Effector memory CD4-positive, alpha-beta T cell (primary cell): Measurements from ENCODE around the gene JAK1.
A peak's percentile ranks its signal among the peaks of the same experiment; 100 is the strongest.
"Not testable (repeated sequence)": the region's sequence is repeated elsewhere in the genome, so short reads cannot be mapped to it uniquely, and the experiment has no call there.

Experiments used
- DNase-seq, 3 donors: peaks; one replicate each; pipeline ENCODE4 v3.0.0-alpha.2; 2020
- H3K27ac ChIP-seq: 2 replicates; pipeline ENCODE4 v1.7.0; 2013; ENCODE audit warnings: mild to moderate bottlenecking, low read length, moderate library complexity; ENCODE audit not compliant: insufficient read depth, poor library complexity, severe bottlenecking
- H3K27me3 ChIP-seq: replicated peaks from 2 replicates; pipeline ENCODE4 v1.7.0; 2013; ENCODE audit warnings: mild to moderate bottlenecking, low read length; ENCODE audit not compliant: insufficient read depth, control insufficient read depth, poor library complexity, severe bottlenecking
- H3K36me3 ChIP-seq: 2 replicates; pipeline ENCODE4 v1.7.0; 2013; ENCODE audit warnings: mild to moderate bottlenecking, low read length, moderate library complexity; ENCODE audit not compliant: control insufficient read depth, insufficient read depth
- H3K4me1 ChIP-seq: 2 replicates; pipeline ENCODE4 v1.7.0; 2013; ENCODE audit warnings: low read length, mild to moderate bottlenecking; ENCODE audit not compliant: control insufficient read depth, insufficient read depth, poor library complexity, severe bottlenecking
- H3K4me3 ChIP-seq: 2 replicates; pipeline ENCODE4 v1.7.0; 2013; ENCODE audit warnings: low read length, low read depth, mild to moderate bottlenecking; ENCODE audit not compliant: insufficient read depth, poor library complexity, severe bottlenecking
- H3K9me3 ChIP-seq: 2 replicates; pipeline ENCODE4 v1.7.0; 2013; ENCODE audit warnings: mild to moderate bottlenecking, low read length, moderate library complexity; ENCODE audit not compliant: control insufficient read depth

Gene JAK1

DNA sequence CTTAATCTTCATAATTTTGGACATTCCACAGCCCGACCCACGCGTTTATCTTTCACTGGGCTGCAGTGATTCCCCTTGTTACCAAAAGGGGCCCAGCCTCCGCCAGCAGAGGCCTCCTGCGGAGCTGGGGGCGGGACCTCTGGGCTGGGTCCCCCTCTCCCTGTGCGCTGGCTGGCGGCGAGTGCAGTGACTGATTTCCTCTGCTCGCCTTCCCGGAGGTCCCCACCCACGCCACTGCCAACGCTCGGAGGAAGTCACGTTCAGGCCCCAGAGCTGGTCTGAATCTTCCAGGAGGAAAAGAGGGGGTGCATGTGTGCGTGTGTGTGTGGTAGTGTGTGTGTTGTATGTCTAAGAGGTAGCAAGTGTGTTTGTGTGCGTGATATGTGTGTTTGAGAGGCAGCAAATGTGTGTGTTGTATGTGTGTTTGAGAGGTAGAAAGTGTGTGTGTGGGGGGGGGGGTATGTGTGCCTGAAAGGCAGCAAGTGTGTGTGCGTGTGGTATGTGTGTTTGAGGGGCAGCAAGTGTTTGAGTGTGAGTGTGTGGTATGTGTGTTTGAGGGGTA, 35.0 kb upstream of the JAK1 start:
- no peaks in the 10 kb centered on the region for H3K27me3 ChIP-seq
- H3K36me3 ChIP-seq, result no peaks in the 10 kb centered on the region
- no peaks in the 10 kb centered on the region for H3K9me3 ChIP-seq
- peak; percentile 53 to 59 (median 55) for DNase-seq
- peak overlapping the region; percentile 77 for H3K4me3 ChIP-seq
- H3K4me1 ChIP-seq, result peaks cover 27% of the 10 kb centered on the region
- peak overlapping the region; percentile 17 for H3K27ac ChIP-seq

DNA sequence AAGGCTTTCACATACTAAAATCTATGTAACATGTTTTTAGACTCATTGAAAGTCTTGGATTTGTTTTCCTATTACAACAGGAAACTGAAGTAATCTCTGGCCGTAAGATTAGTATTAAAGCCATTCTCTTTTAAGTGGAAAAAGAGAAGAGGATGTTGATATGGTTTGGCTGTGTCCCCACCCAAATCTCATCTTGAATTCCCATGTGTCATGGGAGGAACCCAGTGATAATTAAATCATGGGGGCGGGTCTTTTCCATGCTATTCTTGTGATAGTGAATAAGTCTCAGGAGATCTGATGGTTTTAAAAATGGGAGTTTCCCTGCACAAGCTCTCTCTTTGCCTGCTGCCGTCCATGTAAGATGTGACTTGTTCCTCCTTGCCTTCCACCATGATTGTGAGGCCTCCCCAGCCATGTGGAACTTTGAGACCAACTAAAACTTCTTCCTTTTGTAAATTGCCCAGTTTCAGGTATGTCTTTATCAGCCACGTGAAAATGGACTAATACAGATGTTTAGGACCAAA, 32.1 kb upstream of the JAK1 start:
- DNase-seq, H3K4me3 ChIP-seq, H3K36me3 ChIP-seq, H3K27me3 ChIP-seq, H3K9me3 ChIP-seq, H3K27ac ChIP-seq: not testable (repeated sequence)
- peaks cover 27% of the 10 kb centered on the region for H3K4me1 ChIP-seq

DNA sequence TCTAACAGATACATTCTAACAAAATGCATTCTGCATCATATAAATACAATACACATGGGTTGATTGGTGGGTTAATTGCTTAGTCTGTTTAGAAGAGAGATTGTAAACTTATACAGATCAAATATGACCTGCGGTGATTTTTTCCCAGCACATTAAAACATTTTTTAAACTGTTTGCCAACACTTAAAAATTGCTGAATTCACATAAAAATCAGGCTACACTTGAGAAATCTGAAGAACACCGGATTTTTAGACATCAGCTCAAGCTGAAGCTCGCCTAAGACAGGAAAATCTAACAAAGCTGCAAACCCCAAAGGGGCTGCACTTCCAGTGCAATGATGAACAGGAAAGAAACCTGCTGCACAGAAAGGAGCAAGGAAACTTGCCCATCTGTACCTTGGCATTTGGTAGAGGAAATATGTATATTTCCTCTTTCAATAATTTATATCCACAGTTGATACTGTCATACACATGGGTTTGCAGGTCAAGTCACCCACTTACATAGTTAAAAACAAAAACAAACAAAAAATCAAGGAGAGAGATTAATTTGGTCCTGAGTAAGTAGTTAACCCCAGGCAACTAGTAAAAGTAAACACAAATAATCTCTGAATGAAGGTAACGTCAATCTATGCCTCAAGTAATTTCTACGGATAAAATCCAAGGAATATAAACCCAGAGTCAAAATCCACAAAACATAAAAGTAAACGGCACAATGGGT, 30.4 kb upstream of the JAK1 start:
- Histone ChIP-seq H3K27ac (no peak overlapping the region), H3K4me3 (no peak overlapping the region), H3K9me3 (no peaks in the 10 kb centered on the region), H3K36me3 (no peaks in the 10 kb centered on the region), H3K4me1 (peaks cover 12% of the 10 kb centered on the region), H3K27me3 (no peaks in the 10 kb centered on the region)
- DNase-seq, result no peak

DNA sequence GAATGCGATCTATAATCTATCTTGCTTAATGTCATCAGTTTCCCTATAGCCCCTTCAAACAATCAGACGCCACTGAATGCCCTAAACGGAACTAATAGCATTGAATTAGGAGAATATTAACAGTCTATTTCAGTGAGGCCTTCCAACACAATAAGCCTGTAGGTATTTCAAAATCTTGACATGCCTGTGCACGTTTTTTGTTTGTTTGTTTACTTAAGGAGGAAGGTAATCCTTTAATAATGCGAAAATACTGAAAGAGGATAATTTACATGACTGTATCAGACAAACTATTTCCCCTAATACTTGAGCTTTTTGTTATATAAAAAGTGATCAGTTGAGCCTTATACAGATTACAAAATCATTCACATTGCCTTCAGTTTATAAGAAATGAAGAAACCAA, 29.0 kb upstream of the JAK1 start:
- Histone ChIP-seq H3K36me3 (no peaks in the 10 kb centered on the region), H3K9me3 (no peaks in the 10 kb centered on the region), H3K27me3 (no peaks in the 10 kb centered on the region), H3K4me3 (no peak overlapping the region), H3K4me1 (no peaks in the 10 kb centered on the region), H3K27ac (no peak overlapping the region)
- no peak for DNase-seq

DNA sequence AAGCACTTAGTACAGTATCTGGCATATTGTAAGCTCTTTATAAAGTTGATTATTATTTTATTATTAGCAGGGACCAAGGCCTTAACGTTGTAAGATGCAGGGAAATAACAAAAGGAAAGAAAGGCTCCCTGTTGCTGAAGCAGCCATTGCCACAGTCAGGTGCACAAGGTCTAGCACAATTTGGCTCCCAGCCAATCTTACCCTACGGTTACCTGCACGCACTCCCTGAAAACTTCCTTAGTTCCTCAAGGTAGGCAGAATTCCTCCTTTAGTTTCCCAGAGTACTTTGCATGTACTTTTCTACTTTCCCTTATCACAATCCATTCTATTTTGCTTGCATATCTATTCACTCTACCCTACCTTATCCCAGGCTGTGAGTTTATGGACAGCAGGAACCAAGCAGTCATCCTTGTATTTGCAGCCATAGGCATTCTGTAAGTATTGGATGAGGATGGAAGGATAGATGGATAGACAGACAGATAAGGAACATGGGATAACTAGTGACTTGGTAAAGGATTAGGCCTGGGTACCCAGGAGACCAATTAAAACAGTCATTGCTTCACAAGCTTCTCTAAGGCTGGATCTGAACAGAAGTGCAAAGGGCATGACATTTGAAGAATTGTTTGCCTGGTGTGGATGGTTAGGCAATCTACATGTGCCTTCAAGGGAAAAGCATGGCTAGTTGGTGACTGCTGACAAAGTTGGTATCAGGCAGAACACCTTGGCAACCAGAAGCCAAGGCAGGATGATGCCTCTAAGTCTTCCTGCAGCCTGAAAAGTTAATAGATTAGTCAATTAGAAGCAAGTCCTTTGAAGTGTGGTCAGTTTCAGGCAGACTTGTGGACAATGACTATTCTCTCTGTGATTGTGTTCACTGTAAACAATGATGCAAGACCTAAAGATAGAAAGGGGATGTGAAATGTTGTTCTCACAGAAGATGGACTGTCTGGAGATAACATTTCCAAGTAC, 20.8 kb upstream of the JAK1 start:
- Histone ChIP-seq H3K36me3 (no peaks in the 10 kb centered on the region), H3K4me3 (no peak overlapping the region), H3K27ac (no peak overlapping the region), H3K4me1 (no peaks in the 10 kb centered on the region), H3K9me3 (no peaks in the 10 kb centered on the region), H3K27me3 (no peaks in the 10 kb centered on the region)
- no peak for DNase-seq

DNA sequence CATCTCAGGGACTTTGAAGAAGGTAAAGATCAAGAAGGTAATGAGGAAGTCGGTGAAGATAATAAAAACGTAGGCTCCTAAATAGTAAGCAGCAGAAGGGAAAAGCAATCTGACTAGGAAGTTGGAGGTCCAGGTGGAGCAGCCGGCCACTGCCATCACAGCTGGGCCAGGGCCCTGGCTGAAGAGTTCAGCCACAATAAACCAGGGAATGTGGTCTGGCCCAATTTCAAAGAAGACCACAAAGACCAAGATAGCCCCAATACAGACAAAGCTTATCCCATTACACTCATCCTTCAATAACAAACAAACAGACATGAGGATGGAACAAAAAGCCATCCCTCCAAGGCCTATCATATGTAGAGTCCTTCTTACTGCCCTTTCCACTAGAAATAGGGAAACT, 18.4 kb upstream of the JAK1 start:
- Histone ChIP-seq H3K4me1 (no peaks in the 10 kb centered on the region), H3K9me3 (no peaks in the 10 kb centered on the region), H3K27me3 (no peaks in the 10 kb centered on the region), H3K36me3 (no peaks in the 10 kb centered on the region), H3K27ac (no peak overlapping the region), H3K4me3 (no peak overlapping the region)
- no peak for DNase-seq

DNA sequence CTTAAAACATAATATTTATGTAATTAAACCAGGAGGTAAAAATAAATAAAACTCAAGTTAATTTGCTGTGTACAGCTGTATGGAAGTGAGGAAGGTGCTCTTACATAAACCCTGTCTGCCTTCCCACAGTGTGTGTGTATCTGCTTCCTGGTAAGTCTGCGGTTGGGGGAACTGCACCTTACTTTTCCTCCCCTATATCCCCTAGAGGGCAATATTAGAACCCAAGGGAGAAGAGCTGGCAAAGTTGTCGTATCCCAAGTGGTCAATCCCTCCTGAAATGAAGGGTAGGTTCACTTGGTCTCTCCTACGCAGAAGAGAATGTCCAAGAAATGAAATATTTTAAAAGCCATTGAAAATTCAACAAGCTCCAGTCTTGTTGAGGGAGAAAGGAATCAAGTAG, 17.8 kb upstream of the JAK1 start:
- H3K27ac ChIP-seq, result no peak overlapping the region
- no peaks in the 10 kb centered on the region for H3K9me3 ChIP-seq
- H3K4me3 ChIP-seq, result no peak overlapping the region
- no peaks in the 10 kb centered on the region for H3K27me3 ChIP-seq
- no peaks in the 10 kb centered on the region for H3K4me1 ChIP-seq
- DNase-seq, result no peak
- H3K36me3 ChIP-seq, result no peaks in the 10 kb centered on the region

DNA sequence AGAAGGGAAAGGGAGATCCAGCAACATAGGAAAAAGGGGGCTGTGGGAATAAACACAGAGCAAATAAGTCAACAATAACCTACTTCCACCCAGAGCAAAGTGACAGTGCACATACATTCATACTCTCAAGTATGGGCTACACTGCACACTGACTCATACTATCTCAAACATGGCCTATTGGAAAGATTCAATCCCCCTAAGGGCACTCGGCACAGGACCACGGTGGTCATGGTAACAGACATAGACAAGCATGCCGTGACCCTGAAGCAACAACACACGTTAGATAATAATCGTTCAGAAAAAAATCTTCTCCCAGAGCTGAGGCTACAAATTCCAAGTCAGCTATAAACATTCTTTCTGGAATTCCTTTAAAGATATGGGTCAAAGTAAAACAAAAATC, 16.8 kb upstream of the JAK1 start:
- Histone ChIP-seq H3K27ac (no peak overlapping the region), H3K27me3 (no peaks in the 10 kb centered on the region), H3K9me3 (no peaks in the 10 kb centered on the region), H3K36me3 (no peaks in the 10 kb centered on the region), H3K4me1 (no peaks in the 10 kb centered on the region), H3K4me3 (no peak overlapping the region)
- no peak for DNase-seq

DNA sequence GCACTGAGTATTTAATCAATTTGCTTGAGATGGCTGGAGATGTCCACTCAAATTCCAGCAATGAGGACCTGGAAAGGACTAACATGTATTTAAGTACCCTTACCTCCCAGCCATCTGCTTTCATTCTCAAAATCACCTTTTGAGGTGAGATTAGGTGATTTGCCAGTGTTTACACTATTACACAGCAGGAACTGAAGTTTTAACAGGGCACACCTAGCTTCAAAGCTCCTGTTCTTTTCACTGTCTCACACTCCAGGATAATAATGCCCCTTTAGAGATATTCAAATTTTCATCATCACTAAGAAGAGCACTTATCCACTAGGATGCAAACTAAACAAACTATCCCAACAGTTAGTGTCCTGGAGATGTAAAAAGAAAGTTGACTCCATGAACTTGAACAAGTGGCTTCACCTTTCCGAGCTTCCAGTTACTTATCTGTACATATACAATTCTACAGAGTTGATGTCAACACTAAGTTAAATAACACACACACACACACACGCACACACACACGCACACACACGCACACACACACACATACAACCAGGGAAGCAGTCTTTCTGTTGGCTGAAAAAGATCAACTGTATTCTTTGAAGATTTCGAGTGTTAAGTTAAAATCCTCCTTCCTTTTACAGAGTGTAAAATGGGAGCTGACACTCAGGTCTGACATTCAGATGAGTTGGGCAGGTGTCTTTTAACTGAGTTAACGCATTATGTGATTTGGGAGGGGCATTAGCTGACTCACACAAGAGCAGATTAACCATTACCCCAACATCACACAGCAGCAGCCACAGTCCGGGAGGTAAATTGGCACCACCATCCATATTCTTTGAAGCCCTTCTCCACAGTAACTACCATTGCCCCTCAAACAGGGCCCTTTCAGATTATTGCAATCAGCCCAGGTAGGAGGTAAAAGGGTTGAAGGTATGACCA, 15.5 kb upstream of the JAK1 start:
- Histone ChIP-seq H3K4me3 (no peak overlapping the region), H3K4me1 (no peaks in the 10 kb centered on the region), H3K27me3 (no peaks in the 10 kb centered on the region), H3K36me3 (no peaks in the 10 kb centered on the region), H3K27ac (no peak overlapping the region), H3K9me3 (no peaks in the 10 kb centered on the region)
- no peak for DNase-seq
